HepG2 (cell line): Measurements from ENCODE around the gene TNP1. TPM values are rescaled to one million over a fixed set of nuclear protein-coding genes. Genes with fewer than 3 reads are reported as not detected.

Experiments used
- ATAC-seq: fragments of 200-7000 bp; cut with Tn5 transposase; 3 replicates; pipeline ENCODE4 v1.9.1; 2020; ENCODE audit warnings: mild to moderate bottlenecking, moderate library complexity
- BruUV-seq: library from RNA; stranded (reverse); fragments of 400-500 nt; replicated peaks from 2 replicates; lab custom pipeline; 2021; lab: Mats Ljungman, UMichigan
- CTCF ChIA-PET: fragments of 300-600 bp; formaldehyde crosslinking; extraction: SDS; loops from one replicate; lab custom pipeline; 2021; ENCODE audit warnings: low total read pairs, inconsistent platforms, low intra/inter-chr PET ratio; lab: Yijun Ruan, JAX
- POLR2A ChIA-PET: fragments of 350-600 bp; sonication (Branson Sonifier 250); formaldehyde crosslinking; loops from one replicate; lab custom pipeline; 2020; ENCODE audit warnings: antibody characterized with exemption, inconsistent platforms; lab: Yijun Ruan, JAX
- DNase-seq: peaks from one replicate; pipeline ENCODE4 v3.0.0-alpha.2; 2015; ENCODE audit warnings: low spot score
- FAIRE-seq: peaks from 3 replicates; lab custom pipeline; 2011; peaks lifted over from hg19 to GRCh38; lab: Jason Lieb, UNC
- H2AFZ ChIP-seq: one replicate; pipeline ENCODE4 v1.6.1; 2011; ENCODE audit warnings: low read length, inconsistent platforms
- H3K27ac ChIP-seq: fragments of 300-600 bp; 3 replicates; pipeline ENCODE4 v1.8.0; 2011; ENCODE audit warnings: mixed run types, mild to moderate bottlenecking, mixed read lengths, low read length, inconsistent platforms; ENCODE audit not compliant: insufficient read depth; ENCODE audit errors: extremely low read length
- H3K27me3 ChIP-seq, 2 experiments: fragments of 200-600 bp in 1 of 2; 2 replicates in 1 of 2; 3 replicates in 1 of 2; pipeline versions ENCODE4 v1.6.0 to v1.8.0; 2011; ENCODE audit warnings: low read length in 2 of 2, mild to moderate bottlenecking in 2 of 2, moderate library complexity in 2 of 2, inconsistent platforms in 1 of 2; ENCODE audit not compliant: insufficient read depth in 2 of 2, control insufficient read depth in 1 of 2
- H3K36me3 ChIP-seq, 2 experiments: fragments of 200-600 bp in 1 of 2; replicated peaks in 1 of 2; 2 replicates in 1 of 2; 3 replicates in 1 of 2; pipeline versions ENCODE4 v1.5.1 to v1.8.0; 2011; ENCODE audit warnings: low read length in 2 of 2, inconsistent platforms in 1 of 2; ENCODE audit not compliant: insufficient read depth in 2 of 2, control insufficient read depth in 1 of 2
- H3K4me1 ChIP-seq: 2 replicates; pipeline ENCODE4 v1.5.1; 2012; ENCODE audit warnings: low read length, inconsistent platforms; ENCODE audit not compliant: insufficient read depth
- H3K4me2 ChIP-seq: 2 replicates; pipeline ENCODE4 v1.6.0; 2011; ENCODE audit warnings: low read depth, low read length, inconsistent platforms
- H3K4me3 ChIP-seq, 3 experiments: fragments of 200-600 bp in 1 of 3; sonication (generic), shearing (Covaris generic) in 1 of 3; replicated peaks in 1 of 3; 2 replicates each; pipeline ENCODE4 v1.5.1; 2011 to 2016; ENCODE audit warnings: low read length in 3 of 3, inconsistent platforms in 2 of 3, low read depth in 2 of 3, mild to moderate bottlenecking in 2 of 3, control low read depth in 1 of 3, mixed read lengths in 1 of 3; ENCODE audit not compliant: insufficient read depth in 1 of 3
- H3K79me2 ChIP-seq: one replicate; pipeline ENCODE4 v1.6.1; 2011; ENCODE audit warnings: low read length, inconsistent platforms; ENCODE audit not compliant: insufficient read depth
- H3K9ac ChIP-seq: 2 replicates; pipeline ENCODE4 v1.6.0; 2011; ENCODE audit warnings: mild to moderate bottlenecking, low read depth, low read length, inconsistent platforms; ENCODE audit not compliant: insufficient read depth
- H3K9me3 ChIP-seq: 2 replicates; pipeline ENCODE4 v1.5.1; 2012; ENCODE audit warnings: mild to moderate bottlenecking, low read length
- H4K20me1 ChIP-seq: 2 replicates; pipeline ENCODE4 v1.6.0; 2011; ENCODE audit warnings: inconsistent platforms, mild to moderate bottlenecking, low read length, moderate library complexity; ENCODE audit not compliant: insufficient read depth
- BATF2 ChIP-seq: sonication (generic); formaldehyde crosslinking; IDR thresholded peaks from 2 replicates; pipeline ENCODE4 v1.8.0; 2022; ENCODE audit warnings: mild to moderate bottlenecking, missing genetic modification reagents, moderate library complexity
- CEBPB ChIP-seq: IDR thresholded peaks from 2 replicates; pipeline ENCODE4 v1.6.1; 2011; ENCODE audit warnings: low read depth, low read length, improper control_type of control experiment, borderline replicate concordance
- DNMT1 ChIP-seq: sonication (generic); formaldehyde crosslinking; IDR thresholded peaks from 2 replicates; pipeline ENCODE4 v1.5.1; 2020; ENCODE audit warnings: mild to moderate bottlenecking, missing genetic modification reagents
- ELF4 ChIP-seq: sonication (generic); formaldehyde crosslinking; IDR thresholded peaks from 2 replicates; pipeline ENCODE4 v1.5.0; 2020; ENCODE audit warnings: missing genetic modification reagents, mild to moderate bottlenecking, moderate library complexity, borderline replicate concordance
- FOXM1 ChIP-seq: sonication (generic); formaldehyde crosslinking; IDR thresholded peaks from 2 replicates; pipeline ENCODE4 v1.5.0; 2020; ENCODE audit warnings: missing genetic modification reagents
- FOXP4 ChIP-seq: sonication (generic); formaldehyde crosslinking; IDR thresholded peaks from 2 replicates; pipeline ENCODE4 v1.4.0; 2020; ENCODE audit warnings: missing genetic modification reagents
- GPBP1L1 ChIP-seq: sonication (generic); formaldehyde crosslinking; IDR thresholded peaks from 2 replicates; pipeline ENCODE4 v1.5.0; 2020; ENCODE audit warnings: mild to moderate bottlenecking, missing genetic modification reagents
- JDP2 ChIP-seq: sonication (generic); formaldehyde crosslinking; IDR thresholded peaks from 2 replicates; pipeline ENCODE4 v1.8.1; 2022; ENCODE audit warnings: missing genetic modification reagents, borderline replicate concordance
- NFIB ChIP-seq: sonication (generic); formaldehyde crosslinking; IDR thresholded peaks from 2 replicates; pipeline ENCODE4 v1.9.0; 2021; ENCODE audit warnings: missing genetic modification reagents, mild to moderate bottlenecking, borderline replicate concordance
- SALL1 ChIP-seq: sonication (generic); formaldehyde crosslinking; IDR thresholded peaks from 2 replicates; pipeline ENCODE4 v1.8.0; 2022; ENCODE audit warnings: mild to moderate bottlenecking, missing genetic modification reagents
- TBX3 ChIP-seq: fragments of 450-650 bp; IDR thresholded peaks from 2 replicates; pipeline ENCODE4 v1.6.1; 2017; ENCODE audit warnings: antibody characterized with exemption, mild to moderate bottlenecking, inconsistent platforms, borderline replicate concordance
- YEATS4 ChIP-seq: sonication (generic); formaldehyde crosslinking; IDR thresholded peaks from 2 replicates; pipeline ENCODE4 v1.4.0; 2020; ENCODE audit warnings: missing genetic modification reagents, borderline replicate concordance
- ZBTB1 ChIP-seq: sonication (generic); formaldehyde crosslinking; IDR thresholded peaks from 2 replicates; pipeline ENCODE4 v1.4.0; 2020; ENCODE audit warnings: missing genetic modification reagents, borderline replicate concordance
- WGBS: methylation state at CpG from one replicate; pipeline ENCODE4 v1.1.6; 2017; ENCODE audit warnings: low lambda C conversion rate; 5-methylcytosine and 5-hydroxymethylcytosine counted together
- in situ Hi-C: cut with HindIII; loops from 2 replicates; pipeline ENCODE4 v1.10.0; 2017; ENCODE audit warnings: low pct_unique_long_range_greater_than_20kb; ENCODE audit not compliant: extremely low pct_ligation_motif_present
- intact Hi-C: fragments of 100-400 bp; cut with micrococcal nuclease; formaldehyde crosslinking; loops from one replicate; pipeline ENCODE4 v1.10.0; 2022; ENCODE audit not compliant: unreplicated experiment
- polyA plus RNA-seq, 8 experiments: library from polyadenylated mRNA; depleted of rRNA in 3 of 8; stranded (reverse) in 7 of 8; unstranded in 1 of 8; fragments of >200 nt; fragmentation: Illumina TruSeq in 4 of 8; extraction: Trizol in 4 of 8; gene quantifications; 2 replicates each; pipeline versions ENCODE4 v1.2.1 to v1.2.3, GENCODE V29; 2011 to 2016; ENCODE audit warnings: low read depth in 4 of 8, missing spikeins in 1 of 8, mixed read lengths in 1 of 8; ENCODE audit not compliant: insufficient read depth in 1 of 8
- total RNA-seq, 5 experiments: library from RNA; depleted of rRNA; stranded (reverse); fragments of >200 nt; fragmentation: Illumina TruSeq; extraction: Trizol; gene quantifications; 2 replicates each; pipeline ENCODE4 v1.2.3, GENCODE V29; 2016; ENCODE audit warnings: low read depth in 1 of 5
- TF ChIP-seq, protein P1 (sequence below): sonication (generic); formaldehyde crosslinking; IDR thresholded peaks from 2 replicates; pipeline ENCODE4 v1.5.0; 2020; ENCODE audit warnings: missing genetic modification reagents
- TF ChIP-seq, protein P2 (sequence below): sonication (generic); formaldehyde crosslinking; IDR thresholded peaks from 2 replicates; pipeline ENCODE4 v1.4.0; 2020; ENCODE audit warnings: missing genetic modification reagents

TNP1 gene
- total and polyA plus RNA-seq, 2 of the 13 experiments (the other 11 are each of a cell fraction or from before 2014, with no cell fraction given) = not detected

DNA sequence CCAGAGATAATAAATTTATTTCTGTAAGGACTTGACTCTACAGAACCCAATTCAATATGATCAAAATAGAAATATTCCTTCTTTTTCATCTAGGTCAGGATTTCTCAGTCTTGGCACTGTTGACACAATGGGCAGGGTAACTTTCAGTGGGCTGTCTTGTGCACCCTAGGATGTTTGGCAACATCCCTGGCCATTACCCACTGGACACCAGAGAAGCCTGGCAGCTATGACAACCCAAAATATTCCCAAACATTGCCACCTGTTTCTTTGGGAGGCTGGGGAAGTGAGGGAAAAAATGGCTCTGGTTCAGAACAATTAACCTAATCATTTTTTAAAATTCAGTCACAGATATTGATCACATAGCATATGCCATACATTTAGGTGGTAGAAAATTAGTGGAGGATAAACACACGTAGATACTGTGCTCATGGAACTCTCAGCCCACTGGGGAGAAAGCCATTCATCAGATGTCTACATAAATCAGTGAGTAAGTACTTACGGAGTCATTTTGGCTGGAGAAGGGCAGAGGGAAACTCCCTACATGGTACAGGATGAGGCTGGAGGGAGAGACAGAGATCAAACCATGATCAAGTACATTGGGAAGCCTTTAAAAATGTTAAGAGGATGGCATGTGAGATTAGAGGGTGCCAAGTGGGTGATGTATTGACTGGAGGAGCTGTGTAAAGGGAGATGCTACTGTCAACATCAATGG, 718 bp upstream of the TNP1 start:
- POLR2A ChIA-PET = no interaction called here
- no peak overlapping the region for H3K9ac ChIP-seq
- H4K20me1 ChIP-seq = no peaks in the 10 kb centered on the region
- 58% methylated on average over 2 of the region's 2 CpGs for WGBS
- no peak overlapping the region for H3K4me3 ChIP-seq
- in situ Hi-C loops (no loop called here), intact Hi-C loops (no loop called here)
- no peaks in the 10 kb centered on the region for H3K27me3 ChIP-seq
- CTCF ChIA-PET = no interaction called here
- ATAC-seq = no peak
- no peaks in the 10 kb centered on the region for H3K36me3 ChIP-seq
- BruUV-seq = no TSS peak
- H3K4me1 ChIP-seq = peaks cover 64% of the 10 kb centered on the region
- H3K79me2 ChIP-seq = no peaks in the 10 kb centered on the region
- DNase-seq = no peak
- H2AFZ ChIP-seq = no peak overlapping the region
- no peaks in the 10 kb centered on the region for H3K9me3 ChIP-seq
- H3K4me2 ChIP-seq = no peak overlapping the region
- no peak overlapping the region for H3K27ac ChIP-seq
- no peak for FAIRE-seq
- TF ChIP-seq GPBP1L1 (CRISPR knock-in tag) = no peak
- no peak for TF ChIP-seq CEBPB
- no peak for TF ChIP-seq JDP2 (CRISPR knock-in tag)
- TF ChIP-seq TBX3 = no peak
- TF ChIP-seq ZBTB1 (CRISPR knock-in tag) = no peak
- no peak for TF ChIP-seq YEATS4
- TF ChIP-seq FOXM1 (CRISPR knock-in tag) = no peak
- TF ChIP-seq, protein P1, sequence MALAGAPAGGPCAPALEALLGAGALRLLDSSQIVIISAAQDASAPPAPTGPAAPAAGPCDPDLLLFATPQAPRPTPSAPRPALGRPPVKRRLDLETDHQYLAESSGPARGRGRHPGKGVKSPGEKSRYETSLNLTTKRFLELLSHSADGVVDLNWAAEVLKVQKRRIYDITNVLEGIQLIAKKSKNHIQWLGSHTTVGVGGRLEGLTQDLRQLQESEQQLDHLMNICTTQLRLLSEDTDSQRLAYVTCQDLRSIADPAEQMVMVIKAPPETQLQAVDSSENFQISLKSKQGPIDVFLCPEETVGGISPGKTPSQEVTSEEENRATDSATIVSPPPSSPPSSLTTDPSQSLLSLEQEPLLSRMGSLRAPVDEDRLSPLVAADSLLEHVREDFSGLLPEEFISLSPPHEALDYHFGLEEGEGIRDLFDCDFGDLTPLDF (CRISPR knock-in tag) = no peak
- no peak for TF ChIP-seq ELF4
- no peak for TF ChIP-seq NFIB
- TF ChIP-seq SALL1 (CRISPR knock-in tag) = no peak
- TF ChIP-seq, protein P2, sequence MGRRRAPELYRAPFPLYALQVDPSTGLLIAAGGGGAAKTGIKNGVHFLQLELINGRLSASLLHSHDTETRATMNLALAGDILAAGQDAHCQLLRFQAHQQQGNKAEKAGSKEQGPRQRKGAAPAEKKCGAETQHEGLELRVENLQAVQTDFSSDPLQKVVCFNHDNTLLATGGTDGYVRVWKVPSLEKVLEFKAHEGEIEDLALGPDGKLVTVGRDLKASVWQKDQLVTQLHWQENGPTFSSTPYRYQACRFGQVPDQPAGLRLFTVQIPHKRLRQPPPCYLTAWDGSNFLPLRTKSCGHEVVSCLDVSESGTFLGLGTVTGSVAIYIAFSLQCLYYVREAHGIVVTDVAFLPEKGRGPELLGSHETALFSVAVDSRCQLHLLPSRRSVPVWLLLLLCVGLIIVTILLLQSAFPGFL (CRISPR knock-in tag) = no peak
- TF ChIP-seq BATF2 (CRISPR knock-in tag) = no peak
- TF ChIP-seq DNMT1 (CRISPR knock-in tag) = no peak
- TF ChIP-seq FOXP4 (CRISPR knock-in tag) = no peak
